ENCODE data around the gene DAB2. TPM values are rescaled to one million over a fixed set of nuclear protein-coding genes. Genes with fewer than 3 reads are reported as not detected.

DAB2 gene
- total RNA-seq, 1 experiment from 2014 or later: 30.1 TPM

DNA sequence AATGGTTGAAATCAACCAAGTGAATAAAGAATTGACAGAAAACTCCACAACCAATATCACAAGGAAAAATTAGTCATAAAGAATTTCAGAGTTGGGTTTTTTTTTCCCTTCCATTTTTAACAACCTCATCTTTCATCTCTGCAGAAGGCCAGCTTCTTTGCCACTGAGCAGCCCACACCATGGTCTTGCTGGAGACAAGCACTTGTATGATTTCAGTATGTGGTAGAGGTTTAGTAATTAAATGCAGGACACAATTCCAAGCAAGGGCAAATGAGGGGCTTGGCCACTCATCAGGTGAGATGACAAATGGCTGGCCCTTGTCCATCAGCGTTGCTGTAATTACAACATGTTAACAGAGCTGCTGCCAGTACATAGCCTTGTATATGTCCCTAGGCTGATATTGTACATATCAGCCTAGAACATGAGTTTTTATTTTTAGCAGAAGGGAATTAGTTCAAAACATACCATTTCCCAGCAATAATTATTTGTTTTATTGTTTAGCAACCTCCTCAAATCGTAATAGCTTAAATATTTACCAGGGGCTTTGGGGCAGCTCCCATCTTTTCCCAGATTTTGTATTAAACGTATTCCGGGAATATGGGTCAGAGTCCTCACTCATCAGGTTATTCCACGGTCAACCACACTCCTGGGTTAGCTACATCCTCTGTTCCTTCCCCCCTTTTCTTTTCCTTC, 55.5 kb downstream of the DAB2 start:
- no TSS peak for BruUV-seq (replicated peaks)

DNA sequence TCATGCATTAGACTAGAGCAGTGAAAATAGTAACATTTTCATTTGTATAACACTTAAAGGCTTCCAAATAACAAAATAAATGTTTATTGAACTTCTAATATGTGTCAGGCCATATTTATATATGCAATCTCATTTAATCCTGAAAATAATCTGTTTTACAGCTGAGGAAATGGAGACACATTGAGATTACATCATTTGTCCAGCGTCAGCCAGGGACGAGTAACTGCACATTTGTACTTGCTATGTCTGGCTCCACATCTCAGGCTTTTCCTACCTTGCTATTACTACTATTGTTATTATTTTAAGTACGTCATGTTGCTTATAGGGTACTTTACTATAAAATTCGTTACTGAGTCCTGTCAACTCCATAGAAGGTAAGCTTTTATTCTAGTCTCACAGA, 56.7 kb downstream of the DAB2 start:
- POLR2A ChIA-PET (ENCODE audit: low non-redundant PET): no interaction called here
- BruUV-seq (replicated peaks): no TSS peak

More for the DNA sequence above, 55.5 kb downstream of the DAB2 start:
- intact Hi-C loops (cut with micrococcal nuclease; ENCODE audit: unreplicated experiment): no loop called here
- H3K4me3 ChIP-seq (ENCODE audit: low read depth, low read length, poor library complexity, severe bottlenecking): no peak overlapping the region
- ChIA-PET POLR2A (ENCODE audit: low non-redundant PET) (no interaction called here), CTCF (no interaction called here)
- no peaks in the 10 kb centered on the region for H3K27me3 ChIP-seq (replicated peaks; ENCODE audit: insufficient read depth, low read depth, low read length, poor library complexity)
- no peaks in the 10 kb centered on the region for H3K9me3 ChIP-seq (ENCODE audit: low read depth, low read length, poor library complexity, severe bottlenecking)
- H3K4me1 ChIP-seq (ENCODE audit: insufficient read depth, low read length, poor library complexity, severe bottlenecking): no peaks in the 10 kb centered on the region
- no peak for DNase-seq (ENCODE audit: low spot score)
- no peak overlapping the region for H3K27ac ChIP-seq (ENCODE audit: low read depth, low read length, poor library complexity, severe bottlenecking)
- TF ChIP-seq, protein P1, sequence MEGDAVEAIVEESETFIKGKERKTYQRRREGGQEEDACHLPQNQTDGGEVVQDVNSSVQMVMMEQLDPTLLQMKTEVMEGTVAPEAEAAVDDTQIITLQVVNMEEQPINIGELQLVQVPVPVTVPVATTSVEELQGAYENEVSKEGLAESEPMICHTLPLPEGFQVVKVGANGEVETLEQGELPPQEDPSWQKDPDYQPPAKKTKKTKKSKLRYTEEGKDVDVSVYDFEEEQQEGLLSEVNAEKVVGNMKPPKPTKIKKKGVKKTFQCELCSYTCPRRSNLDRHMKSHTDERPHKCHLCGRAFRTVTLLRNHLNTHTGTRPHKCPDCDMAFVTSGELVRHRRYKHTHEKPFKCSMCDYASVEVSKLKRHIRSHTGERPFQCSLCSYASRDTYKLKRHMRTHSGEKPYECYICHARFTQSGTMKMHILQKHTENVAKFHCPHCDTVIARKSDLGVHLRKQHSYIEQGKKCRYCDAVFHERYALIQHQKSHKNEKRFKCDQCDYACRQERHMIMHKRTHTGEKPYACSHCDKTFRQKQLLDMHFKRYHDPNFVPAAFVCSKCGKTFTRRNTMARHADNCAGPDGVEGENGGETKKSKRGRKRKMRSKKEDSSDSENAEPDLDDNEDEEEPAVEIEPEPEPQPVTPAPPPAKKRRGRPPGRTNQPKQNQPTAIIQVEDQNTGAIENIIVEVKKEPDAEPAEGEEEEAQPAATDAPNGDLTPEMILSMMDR (conservative IDR thresholded peaks at IDR 0.05; ENCODE audit: low read depth, low read length): no peak
- no peak for TF ChIP-seq EZH2 (IDR thresholded peaks at IDR 0.05; ENCODE audit: borderline replicate concordance, low read depth, low read length, poor library complexity, severe bottlenecking)
- no peaks in the 10 kb centered on the region for H3K36me3 ChIP-seq (ENCODE audit: insufficient read depth, low read length, poor library complexity, severe bottlenecking)

DNA sequence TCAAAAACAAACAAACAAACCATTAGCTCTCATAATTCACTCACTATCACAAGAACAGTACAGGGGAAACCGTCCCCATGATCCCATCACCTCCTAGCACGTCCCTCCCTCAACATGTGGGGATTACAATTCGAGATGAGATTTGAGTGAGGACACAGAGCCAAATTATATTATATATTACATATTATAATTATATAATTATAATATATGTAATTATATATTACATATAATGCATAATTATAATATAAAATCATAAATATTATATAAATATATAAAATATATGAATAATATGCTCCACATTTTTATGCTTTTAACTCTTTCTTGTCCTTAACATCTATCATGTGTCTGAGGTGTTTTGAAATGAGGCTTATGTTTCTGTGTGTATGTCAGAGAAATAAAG, 57.1 kb downstream of the DAB2 start:
- no peak overlapping the region for H3K4me3 ChIP-seq (ENCODE audit: low read depth, low read length, poor library complexity, severe bottlenecking)
- TF ChIP-seq EZH2 (IDR thresholded peaks at IDR 0.05; ENCODE audit: borderline replicate concordance, low read depth, low read length, poor library complexity, severe bottlenecking): no peak
- TF ChIP-seq, protein P1 (conservative IDR thresholded peaks at IDR 0.05; ENCODE audit: low read depth, low read length): no peak
- no peak overlapping the region for H3K27ac ChIP-seq (ENCODE audit: low read depth, low read length, poor library complexity, severe bottlenecking)
- no TSS peak for BruUV-seq (replicated peaks)
- DNase-seq (ENCODE audit: low spot score): no peak
- no peaks in the 10 kb centered on the region for H3K36me3 ChIP-seq (ENCODE audit: insufficient read depth, low read length, poor library complexity, severe bottlenecking)
- CTCF ChIA-PET: interaction anchor here (1.5 kb wide), 1 partner anchor 8 kb away, joined by 3 read pairs; no protein-coding TSS in a partner anchor
- H3K27me3 ChIP-seq (replicated peaks; ENCODE audit: insufficient read depth, low read depth, low read length, poor library complexity): no peaks in the 10 kb centered on the region
- intact Hi-C loops (cut with micrococcal nuclease; ENCODE audit: unreplicated experiment): no loop called here
- no peaks in the 10 kb centered on the region for H3K4me1 ChIP-seq (ENCODE audit: insufficient read depth, low read length, poor library complexity, severe bottlenecking)
- POLR2A ChIA-PET (ENCODE audit: low non-redundant PET): no interaction called here
- H3K9me3 ChIP-seq (ENCODE audit: low read depth, low read length, poor library complexity, severe bottlenecking): no peaks in the 10 kb centered on the region

More for the DNA sequence above, 56.7 kb downstream of the DAB2 start:
- no peaks in the 10 kb centered on the region for H3K4me1 ChIP-seq (ENCODE audit: insufficient read depth, low read length, poor library complexity, severe bottlenecking)
- no peaks in the 10 kb centered on the region for H3K27me3 ChIP-seq (replicated peaks; ENCODE audit: insufficient read depth, low read depth, low read length, poor library complexity)
- CTCF ChIA-PET: interaction anchor here (1.5 kb wide), 1 partner anchor 8 kb away, joined by 3 read pairs; no protein-coding TSS in a partner anchor
- no peak overlapping the region for H3K27ac ChIP-seq (ENCODE audit: low read depth, low read length, poor library complexity, severe bottlenecking)
- no peaks in the 10 kb centered on the region for H3K9me3 ChIP-seq (ENCODE audit: low read depth, low read length, poor library complexity, severe bottlenecking)
- H3K36me3 ChIP-seq (ENCODE audit: insufficient read depth, low read length, poor library complexity, severe bottlenecking): no peaks in the 10 kb centered on the region
- DNase-seq (ENCODE audit: low spot score): no peak
- no peak overlapping the region for H3K4me3 ChIP-seq (ENCODE audit: low read depth, low read length, poor library complexity, severe bottlenecking)
- intact Hi-C loops (cut with micrococcal nuclease; ENCODE audit: unreplicated experiment): no loop called here
- TF ChIP-seq, protein P1 (conservative IDR thresholded peaks at IDR 0.05; ENCODE audit: low read depth, low read length): no peak
- TF ChIP-seq EZH2 (IDR thresholded peaks at IDR 0.05; ENCODE audit: borderline replicate concordance, low read depth, low read length, poor library complexity, severe bottlenecking): no peak
